Liver (tissue), 9 donors: Measurements from ENCODE around the gene GHR. TPM values are rescaled to one million over a fixed set of nuclear protein-coding genes. Genes with fewer than 3 reads are reported as not detected.

Experiments used
- DNase-seq: peaks from one replicate; pipeline ENCODE4 v3.0.0-alpha.2; 2017; ENCODE audit warnings: low spot score
- H3K27ac ChIP-seq, 2 donors: one replicate each; pipeline ENCODE4 v1.7.0; 2013; ENCODE audit warnings: inconsistent platforms in 2 of 2, low read length in 2 of 2, control low read depth in 1 of 2, low read depth in 1 of 2, mild to moderate bottlenecking in 1 of 2
- H3K27me3 ChIP-seq, 4 donors: one replicate each; pipeline versions ENCODE4 v1.6.1 to v1.7.0; 2013; ENCODE audit warnings: low read length in 3 of 4, inconsistent platforms in 1 of 4, mild to moderate bottlenecking in 1 of 4, moderate library complexity in 1 of 4; ENCODE audit not compliant: control insufficient read depth in 4 of 4, insufficient read depth in 4 of 4
- H3K36me3 ChIP-seq, 4 donors: one replicate each; pipeline versions ENCODE4 v1.6.1 to v1.7.0; 2013; ENCODE audit warnings: low read length in 3 of 4, mild to moderate bottlenecking in 3 of 4, low read depth in 1 of 4, moderate library complexity in 1 of 4; ENCODE audit not compliant: control insufficient read depth in 4 of 4, insufficient read depth in 3 of 4
- H3K4me1 ChIP-seq, 4 donors: one replicate each; pipeline versions ENCODE4 v1.6.1 to v1.7.0; 2013; ENCODE audit warnings: low read length in 3 of 4, mild to moderate bottlenecking in 3 of 4, moderate library complexity in 1 of 4; ENCODE audit not compliant: control insufficient read depth in 4 of 4, insufficient read depth in 4 of 4
- H3K4me3 ChIP-seq, 3 donors: one replicate each; pipeline versions ENCODE4 v1.6.1 to v1.7.0; 2013; ENCODE audit warnings: low read length in 3 of 3, control low read depth in 1 of 3, low read depth in 1 of 3, mild to moderate bottlenecking in 1 of 3
- H3K9ac ChIP-seq, 2 donors: one replicate each; pipeline ENCODE4 v1.7.0; 2013; ENCODE audit warnings: low read length in 2 of 2, mild to moderate bottlenecking in 2 of 2, moderate library complexity in 2 of 2, control low read depth in 1 of 2, low read depth in 1 of 2
- H3K9me3 ChIP-seq, 4 donors: one replicate each; pipeline versions ENCODE4 v1.6.1 to v1.7.0; 2013; ENCODE audit warnings: low read length in 3 of 4; ENCODE audit not compliant: control insufficient read depth in 4 of 4
- CTCF ChIP-seq: fragments of 150-350 bp; IDR thresholded peaks from 2 replicates; pipeline ENCODE4 v1.5.1; 2017; ENCODE audit warnings: improper control_type of control experiment, low read depth, low read length; ENCODE audit not compliant: missing input control
- EGR1 ChIP-seq, 2 donors: IDR thresholded peaks; 2 replicates each; pipeline ENCODE4 v1.6.1; 2016 to 2018; ENCODE audit warnings: antibody characterized with exemption in 2 of 2, low read depth in 2 of 2
- FOXA1 ChIP-seq: IDR thresholded peaks from 2 replicates; pipeline ENCODE4 v1.6.1; 2016; ENCODE audit warnings: antibody characterized with exemption
- FOXA2 ChIP-seq: IDR thresholded peaks from 2 replicates; pipeline ENCODE4 v1.6.1; 2016; ENCODE audit warnings: antibody characterized with exemption
- GABPA ChIP-seq, 2 donors: IDR thresholded peaks in 1 of 2; conservative IDR thresholded peaks in 1 of 2; 2 replicates each; pipeline ENCODE4 v1.6.1; 2016; ENCODE audit warnings: antibody characterized with exemption in 2 of 2, mild to moderate bottlenecking in 1 of 2, moderate library complexity in 1 of 2
- HNF4A ChIP-seq, 2 donors: conservative IDR thresholded peaks; 2 replicates each; pipeline ENCODE4 v1.6.1; 2016; ENCODE audit warnings: antibody characterized with exemption in 2 of 2, mild to moderate bottlenecking in 2 of 2
- HNF4G ChIP-seq: IDR thresholded peaks from 2 replicates; pipeline ENCODE4 v1.6.1; 2016; ENCODE audit warnings: antibody characterized with exemption
- JUND ChIP-seq, 2 donors: IDR thresholded peaks; 2 replicates each; pipeline ENCODE4 v1.6.1; 2016; ENCODE audit warnings: antibody characterized with exemption in 2 of 2
- MAX ChIP-seq: IDR thresholded peaks from 2 replicates; pipeline ENCODE4 v1.6.1; 2016; ENCODE audit warnings: antibody characterized with exemption
- NR2F2 ChIP-seq: IDR thresholded peaks from 2 replicates; pipeline ENCODE4 v1.6.1; 2016; ENCODE audit warnings: antibody characterized with exemption
- RAD21 ChIP-seq, 2 donors: IDR thresholded peaks; 2 replicates each; pipeline ENCODE4 v1.6.1; 2016; ENCODE audit warnings: antibody characterized with exemption in 2 of 2, mild to moderate bottlenecking in 2 of 2
- RXRA ChIP-seq, 2 donors: IDR thresholded peaks; 2 replicates each; pipeline ENCODE4 v1.6.1; 2017 to 2018; ENCODE audit warnings: antibody characterized with exemption in 2 of 2, mild to moderate bottlenecking in 1 of 2
- SP1 ChIP-seq: IDR thresholded peaks from 2 replicates; pipeline ENCODE4 v1.6.1; 2018; ENCODE audit warnings: antibody characterized with exemption, mild to moderate bottlenecking
- TAF1 ChIP-seq: conservative IDR thresholded peaks from 2 replicates; pipeline ENCODE4 v1.6.1; 2016; ENCODE audit warnings: antibody characterized with exemption, mild to moderate bottlenecking
- YY1 ChIP-seq: IDR thresholded peaks from 2 replicates; pipeline ENCODE4 v1.6.1; 2016; ENCODE audit warnings: antibody characterized with exemption, mild to moderate bottlenecking
- WGBS: extraction: QIAGEN DNeasy Blood & Tissue Kit; methylation state at CpG from one replicate; pipeline ENCODE4 v1.1.7; 2013; 5-methylcytosine and 5-hydroxymethylcytosine counted together
- polyA plus RNA-seq, 2 donors: library from polyadenylated mRNA; stranded (reverse) in 1 of 2; unstranded in 1 of 2; fragments of 200-250 nt in 1 of 2; fragments of >200 nt in 1 of 2; fragmentation: Nextera tagmentation in 1 of 2; extraction: Ambion mirVana in 1 of 2; gene quantifications; one replicate each; pipeline versions ENCODE4 v1.2.1 to v1.2.3, GENCODE V29; 2013 to 2015
- total RNA-seq, 2 donors: library from RNA; depleted of rRNA; stranded (reverse); fragments of >200 nt; gene quantifications; one replicate each; pipeline ENCODE4 v1.2.3, GENCODE V29; 2014
- TF ChIP-seq, protein P1 (sequence below): IDR thresholded peaks from 2 replicates; pipeline ENCODE4 v1.6.1; 2016; ENCODE audit warnings: antibody characterized with exemption
- TF ChIP-seq, protein P2 (sequence below): IDR thresholded peaks from 2 replicates; pipeline ENCODE4 v1.6.1; 2016; ENCODE audit warnings: antibody characterized with exemption
- TF ChIP-seq, protein P3 (sequence below): IDR thresholded peaks from 2 replicates; pipeline ENCODE4 v1.6.1; 2016; ENCODE audit warnings: antibody characterized with exemption, mild to moderate bottlenecking
- donor health status: healthy.
- donor health status: healthy.
- donor health status: healthy.
- donor health status: healthy.
- donor health status: healthy.

Gene GHR
- total and polyA plus RNA-seq, 4 donors, result 6.6 to 104 (median 20.9) TPM

- 73% methylated on average over 4 of the region's 4 CpGs for WGBS
- no peak for TF ChIP-seq GABPA (IDR thresholded peaks at IDR 0.05 in 1 of 2, conservative IDR thresholded peaks at IDR 0.05 in 1 of 2)
- TF ChIP-seq MAX, result no peak
- no peak for TF ChIP-seq TAF1
- TF ChIP-seq RXRA (IDR thresholded peaks at IDR 0.05), result no peak
- TF ChIP-seq RAD21 (IDR thresholded peaks at IDR 0.05), result no peak
- TF ChIP-seq EGR1 (IDR thresholded peaks at IDR 0.05; ENCODE audit: low read depth in 2 of 2), result no peak
- no peak for TF ChIP-seq NR2F2
- no peak for TF ChIP-seq FOXA2
- no peak for TF ChIP-seq HNF4A (conservative IDR thresholded peaks at IDR 0.05)
- TF ChIP-seq CTCF, result no peak
- no peak for TF ChIP-seq SP1
- TF ChIP-seq YY1, result no peak
- TF ChIP-seq, protein P1, sequence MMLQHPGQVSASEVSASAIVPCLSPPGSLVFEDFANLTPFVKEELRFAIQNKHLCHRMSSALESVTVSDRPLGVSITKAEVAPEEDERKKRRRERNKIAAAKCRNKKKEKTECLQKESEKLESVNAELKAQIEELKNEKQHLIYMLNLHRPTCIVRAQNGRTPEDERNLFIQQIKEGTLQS, result no peak
- TF ChIP-seq, protein P2, sequence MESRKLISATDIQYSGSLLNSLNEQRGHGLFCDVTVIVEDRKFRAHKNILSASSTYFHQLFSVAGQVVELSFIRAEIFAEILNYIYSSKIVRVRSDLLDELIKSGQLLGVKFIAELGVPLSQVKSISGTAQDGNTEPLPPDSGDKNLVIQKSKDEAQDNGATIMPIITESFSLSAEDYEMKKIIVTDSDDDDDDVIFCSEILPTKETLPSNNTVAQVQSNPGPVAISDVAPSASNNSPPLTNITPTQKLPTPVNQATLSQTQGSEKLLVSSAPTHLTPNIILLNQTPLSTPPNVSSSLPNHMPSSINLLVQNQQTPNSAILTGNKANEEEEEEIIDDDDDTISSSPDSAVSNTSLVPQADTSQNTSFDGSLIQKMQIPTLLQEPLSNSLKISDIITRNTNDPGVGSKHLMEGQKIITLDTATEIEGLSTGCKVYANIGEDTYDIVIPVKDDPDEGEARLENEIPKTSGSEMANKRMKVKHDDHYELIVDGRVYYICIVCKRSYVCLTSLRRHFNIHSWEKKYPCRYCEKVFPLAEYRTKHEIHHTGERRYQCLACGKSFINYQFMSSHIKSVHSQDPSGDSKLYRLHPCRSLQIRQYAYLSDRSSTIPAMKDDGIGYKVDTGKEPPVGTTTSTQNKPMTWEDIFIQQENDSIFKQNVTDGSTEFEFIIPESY, result no peak
- TF ChIP-seq, protein P3, sequence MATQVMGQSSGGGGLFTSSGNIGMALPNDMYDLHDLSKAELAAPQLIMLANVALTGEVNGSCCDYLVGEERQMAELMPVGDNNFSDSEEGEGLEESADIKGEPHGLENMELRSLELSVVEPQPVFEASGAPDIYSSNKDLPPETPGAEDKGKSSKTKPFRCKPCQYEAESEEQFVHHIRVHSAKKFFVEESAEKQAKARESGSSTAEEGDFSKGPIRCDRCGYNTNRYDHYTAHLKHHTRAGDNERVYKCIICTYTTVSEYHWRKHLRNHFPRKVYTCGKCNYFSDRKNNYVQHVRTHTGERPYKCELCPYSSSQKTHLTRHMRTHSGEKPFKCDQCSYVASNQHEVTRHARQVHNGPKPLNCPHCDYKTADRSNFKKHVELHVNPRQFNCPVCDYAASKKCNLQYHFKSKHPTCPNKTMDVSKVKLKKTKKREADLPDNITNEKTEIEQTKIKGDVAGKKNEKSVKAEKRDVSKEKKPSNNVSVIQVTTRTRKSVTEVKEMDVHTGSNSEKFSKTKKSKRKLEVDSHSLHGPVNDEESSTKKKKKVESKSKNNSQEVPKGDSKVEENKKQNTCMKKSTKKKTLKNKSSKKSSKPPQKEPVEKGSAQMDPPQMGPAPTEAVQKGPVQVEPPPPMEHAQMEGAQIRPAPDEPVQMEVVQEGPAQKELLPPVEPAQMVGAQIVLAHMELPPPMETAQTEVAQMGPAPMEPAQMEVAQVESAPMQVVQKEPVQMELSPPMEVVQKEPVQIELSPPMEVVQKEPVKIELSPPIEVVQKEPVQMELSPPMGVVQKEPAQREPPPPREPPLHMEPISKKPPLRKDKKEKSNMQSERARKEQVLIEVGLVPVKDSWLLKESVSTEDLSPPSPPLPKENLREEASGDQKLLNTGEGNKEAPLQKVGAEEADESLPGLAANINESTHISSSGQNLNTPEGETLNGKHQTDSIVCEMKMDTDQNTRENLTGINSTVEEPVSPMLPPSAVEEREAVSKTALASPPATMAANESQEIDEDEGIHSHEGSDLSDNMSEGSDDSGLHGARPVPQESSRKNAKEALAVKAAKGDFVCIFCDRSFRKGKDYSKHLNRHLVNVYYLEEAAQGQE, result no peak
- no peak for TF ChIP-seq HNF4G
- TF ChIP-seq FOXA1, result no peak
- TF ChIP-seq JUND (IDR thresholded peaks at IDR 0.05), result no peak
- no peaks in the 10 kb centered on the region for H3K27me3 ChIP-seq
- peaks cover 1 to 16% (median 8%) of the 10 kb centered on the region in 4 donors for H3K4me1 ChIP-seq
- H3K27ac ChIP-seq, result no peak overlapping the region
- DNase-seq, result no peak
- no peak overlapping the region for H3K4me3 ChIP-seq
- no peak overlapping the region for H3K9ac ChIP-seq
- H3K9me3 ChIP-seq, result no peaks in the 10 kb centered on the region
- H3K36me3 ChIP-seq, result peaks cover 0 to 31% (median 5%) of the 10 kb centered on the region in 4 donors
These were observed 211.3 kb downstream of the GHR start for GRCh38 chr5:42634575-42634974.
